GM19324 (cell line): Measurements from ENCODE around the gene PRRT4.

Experiments
- ATAC-seq: cut with Tn5 transposase; IDR thresholded peaks from one replicate; pipeline ENCODE4 v1.9.1; 2021; ENCODE audit warnings: mild to moderate bottlenecking, moderate library complexity; ENCODE audit not compliant: unreplicated experiment, low FRiP score

Gene PRRT4

DNA sequence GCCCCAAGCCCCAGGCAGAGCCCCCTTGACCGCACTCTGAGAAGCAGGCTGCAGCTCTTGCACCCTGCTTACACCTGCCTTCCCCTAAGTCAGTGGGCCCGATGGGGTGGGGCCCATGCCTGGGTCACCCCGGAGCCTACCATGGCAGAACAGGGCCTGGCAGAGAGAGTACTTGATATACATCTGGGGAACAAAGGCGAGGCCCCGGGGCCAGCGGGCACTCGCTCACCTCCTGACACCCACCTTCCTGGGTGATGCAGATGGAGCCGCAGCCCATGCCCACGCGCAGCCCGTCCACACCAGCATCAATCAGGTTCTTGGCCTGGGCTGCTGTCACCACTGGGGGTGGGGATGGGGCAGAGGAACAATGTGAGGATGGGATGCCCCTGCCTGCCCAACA is 34.9 kb upstream of the PRRT4 start:
- ATAC-seq, result no peak

DNA sequence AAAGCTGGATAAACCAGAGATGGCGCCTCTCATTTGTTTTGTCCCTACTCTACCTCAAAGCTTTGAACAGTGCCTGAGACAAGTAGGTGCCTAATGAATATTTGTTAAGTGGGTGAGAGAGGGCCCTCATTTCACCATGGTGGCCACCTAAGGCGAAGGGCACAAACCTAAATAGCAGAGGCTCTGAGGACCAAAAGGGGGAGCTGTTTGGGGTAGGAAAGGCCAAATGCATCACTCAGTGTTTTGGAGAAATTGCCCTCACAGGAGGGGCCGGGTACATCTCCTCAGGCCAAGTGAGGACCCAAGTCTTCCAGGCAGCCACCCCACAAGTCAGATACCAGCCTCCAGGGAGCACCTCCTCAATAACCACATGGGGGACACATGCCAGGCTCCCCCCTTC is 34.3 kb upstream of the PRRT4 start:
- no peak for ATAC-seq

DNA sequence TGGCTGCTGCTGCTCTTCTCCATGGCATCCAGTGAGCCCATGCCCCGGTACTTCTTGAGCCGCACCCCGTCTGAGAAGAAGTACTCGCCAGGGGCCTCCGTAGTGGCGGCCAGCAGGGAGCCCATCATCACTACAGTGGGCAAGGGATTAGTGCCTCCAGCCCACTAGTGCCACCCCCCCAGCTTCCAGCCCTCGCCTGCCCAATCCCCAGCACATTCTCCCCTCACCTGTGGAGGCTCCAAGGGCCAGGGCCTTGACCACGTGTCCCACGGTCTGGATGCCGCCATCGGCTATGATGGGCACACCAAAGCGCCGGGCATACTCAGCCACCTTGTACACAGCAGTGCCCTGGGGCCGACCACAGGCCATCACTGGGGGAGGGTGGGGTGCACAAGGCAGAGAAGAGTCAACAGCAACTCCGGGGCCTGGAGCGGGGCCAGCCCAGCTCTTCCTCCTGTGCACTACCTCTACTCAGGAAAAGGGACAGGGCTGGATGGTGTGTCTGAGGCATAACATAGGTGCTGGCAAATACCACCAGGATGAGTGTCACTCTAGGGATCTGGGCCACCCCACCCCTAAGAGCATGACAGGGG is 33.5 kb upstream of the PRRT4 start:
- no peak for ATAC-seq

DNA sequence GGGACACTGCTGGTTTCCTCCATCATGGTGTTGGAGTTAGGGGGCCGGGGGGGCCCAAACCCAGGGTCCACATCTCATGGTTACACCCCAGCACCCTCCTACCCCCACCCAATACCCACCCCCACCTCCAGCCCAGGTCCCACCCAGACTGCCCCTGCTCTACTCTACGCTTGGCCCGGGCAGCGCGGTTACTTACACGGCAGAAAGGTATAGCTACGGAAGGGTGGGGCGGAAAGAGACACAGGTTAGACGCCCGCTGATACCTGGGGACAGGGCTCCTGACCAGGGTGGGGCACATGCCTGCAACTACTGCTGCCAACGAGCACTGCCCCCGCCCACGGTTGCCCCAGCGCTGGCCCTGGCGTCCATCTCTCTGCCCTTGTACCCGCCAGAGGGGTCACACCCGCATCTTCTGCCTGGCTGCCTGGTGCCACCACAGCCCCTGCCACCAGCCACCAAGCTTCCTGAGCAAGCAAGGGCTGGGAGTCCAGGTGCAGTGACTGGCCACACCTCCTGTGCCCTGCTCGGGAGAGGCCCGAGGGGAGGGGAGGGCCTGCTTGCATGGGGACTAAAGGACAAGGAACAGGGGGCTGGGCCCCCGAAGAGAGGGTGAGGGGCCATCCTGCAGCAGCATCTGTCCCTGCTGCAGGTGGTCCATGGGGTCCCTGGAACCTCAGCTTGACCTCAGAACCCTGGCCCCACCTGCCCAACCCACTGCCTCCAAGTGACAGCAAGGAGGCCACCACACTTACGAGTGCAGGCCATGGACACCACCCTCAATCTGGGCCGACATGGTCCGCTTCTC is 32.2 kb upstream of the PRRT4 start:
- no peak for ATAC-seq

DNA sequence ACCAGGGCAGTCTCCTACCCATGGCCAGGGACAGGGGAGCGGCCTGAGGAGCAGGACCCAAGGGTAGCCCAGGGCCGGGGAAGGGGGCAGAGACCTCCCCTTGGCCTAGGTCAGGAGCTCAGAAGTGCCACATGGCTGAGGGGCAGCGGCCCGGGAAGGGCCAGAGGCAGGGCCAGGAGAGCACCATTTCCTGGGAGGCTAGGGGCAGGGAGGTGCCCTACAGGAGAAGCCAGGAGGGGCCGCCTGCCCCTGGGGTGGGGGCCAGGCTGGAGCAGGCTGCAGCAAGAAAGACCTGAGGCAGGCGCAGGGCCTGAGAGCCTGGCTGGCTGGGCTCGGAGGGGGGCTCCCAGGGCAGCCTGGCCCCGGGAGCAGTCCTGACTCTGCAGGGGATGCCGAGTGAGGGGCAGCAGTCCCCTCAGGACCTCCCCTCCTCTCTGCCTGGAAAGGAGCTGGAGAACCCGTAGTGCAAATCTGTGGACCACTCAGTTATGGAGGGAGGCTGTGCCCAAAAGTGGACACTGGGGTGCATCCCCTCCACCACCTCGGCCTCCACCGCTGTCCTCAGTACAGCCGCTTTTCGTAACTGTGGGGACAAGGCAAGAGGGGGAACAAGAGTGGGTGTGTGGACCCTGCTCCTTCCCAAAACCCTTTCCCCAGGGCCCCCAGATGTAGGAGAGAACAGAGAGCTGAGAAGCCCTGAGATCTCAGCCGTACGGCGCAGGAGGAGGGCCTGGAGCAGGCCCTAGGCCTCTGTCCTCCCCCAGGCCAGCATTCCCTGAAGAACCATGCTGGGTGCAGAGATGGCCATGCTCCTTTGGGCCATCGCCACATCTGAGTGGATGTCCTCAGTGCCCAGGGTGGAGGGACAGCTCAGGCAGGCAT is 31.2 kb upstream of the PRRT4 start:
- ATAC-seq, result no peak

DNA sequence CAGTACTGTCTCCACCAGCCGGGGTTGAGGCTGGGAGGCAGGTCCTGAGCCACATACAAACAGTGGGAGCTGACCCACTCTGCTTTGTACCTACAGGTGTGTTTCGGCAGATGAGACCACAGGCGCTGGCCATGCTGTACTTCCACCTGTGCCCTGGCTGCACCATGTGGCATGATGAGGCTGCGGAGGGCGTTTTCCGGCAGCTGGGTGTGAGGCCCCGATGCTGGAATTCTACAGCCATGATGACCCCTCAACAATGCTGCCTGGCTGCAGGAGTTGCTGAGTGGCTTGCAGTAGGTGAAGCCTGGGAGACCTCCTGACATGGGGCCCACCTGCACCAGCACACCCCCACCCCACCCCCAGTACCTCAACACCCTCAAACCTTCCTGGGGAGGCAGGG is 30.3 kb upstream of the PRRT4 start:
- ATAC-seq, result no peak

DNA sequence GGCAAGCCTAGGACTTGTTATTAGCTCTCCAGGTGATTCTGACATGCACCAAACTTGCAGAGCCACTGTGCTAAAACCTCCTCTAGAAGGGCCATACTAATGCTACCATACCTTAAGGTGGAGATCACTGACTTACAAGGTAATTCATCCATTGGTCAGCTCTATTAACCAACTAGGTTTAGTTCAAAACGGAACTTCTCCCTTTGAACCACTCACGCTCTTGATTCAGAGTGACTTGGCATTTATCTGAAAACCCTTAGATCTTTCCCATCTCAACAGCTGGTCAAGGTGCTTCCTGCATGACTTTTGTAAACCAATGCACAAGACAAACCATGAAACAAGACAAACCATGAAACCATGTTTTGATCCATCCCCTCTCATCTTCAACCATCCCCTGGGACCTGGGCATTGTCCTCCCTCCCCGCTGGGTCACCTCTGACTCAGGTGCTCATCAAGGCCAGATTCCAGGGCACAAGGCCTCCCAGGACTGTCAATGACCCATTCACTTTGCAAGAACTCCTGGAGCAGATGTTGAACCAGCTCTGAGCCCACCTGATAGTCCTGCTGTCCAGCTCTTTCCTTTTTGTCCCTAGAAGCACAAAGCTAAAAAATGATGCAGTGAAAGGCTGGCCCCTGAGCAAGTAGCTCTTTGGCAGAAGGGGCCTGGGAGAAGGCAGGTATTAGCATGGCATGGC is 29.5 kb upstream of the PRRT4 start:
- ATAC-seq, result no peak

DNA sequence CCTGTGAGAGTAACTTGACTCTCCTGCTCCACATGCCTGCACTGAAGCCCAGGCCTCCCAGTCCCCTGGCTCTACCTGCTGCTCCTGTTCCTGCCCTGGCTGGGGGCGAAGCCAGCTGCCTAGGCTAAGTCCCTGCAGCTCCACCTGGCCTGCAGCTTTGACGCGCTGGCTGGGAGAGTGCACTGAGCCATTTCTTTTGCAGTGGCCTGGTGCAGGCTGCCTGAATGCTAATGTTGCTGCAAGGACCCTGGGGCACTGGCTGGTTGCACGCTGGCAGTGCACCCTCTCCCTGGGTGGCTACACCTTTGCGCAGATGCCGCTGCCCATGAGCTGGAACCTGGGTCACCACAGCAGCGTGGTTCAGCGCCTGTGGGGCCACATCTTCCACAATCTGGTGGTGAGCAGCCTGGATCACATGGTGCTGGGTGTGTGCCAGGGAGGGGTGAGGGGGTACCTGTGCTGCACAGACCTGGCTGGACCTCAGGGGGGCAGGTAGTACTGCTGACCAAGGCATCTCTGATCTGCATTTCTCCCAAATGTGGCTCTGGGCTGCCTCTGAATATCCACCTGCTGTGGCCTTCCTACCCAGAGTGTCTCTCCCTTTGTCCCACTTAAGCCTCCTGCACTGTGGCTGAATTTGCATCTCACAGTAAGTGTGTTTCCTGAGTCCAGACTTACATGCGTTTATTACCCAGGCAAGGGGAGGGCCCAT is 28.3 kb upstream of the PRRT4 start:
- ATAC-seq, result no peak

DNA sequence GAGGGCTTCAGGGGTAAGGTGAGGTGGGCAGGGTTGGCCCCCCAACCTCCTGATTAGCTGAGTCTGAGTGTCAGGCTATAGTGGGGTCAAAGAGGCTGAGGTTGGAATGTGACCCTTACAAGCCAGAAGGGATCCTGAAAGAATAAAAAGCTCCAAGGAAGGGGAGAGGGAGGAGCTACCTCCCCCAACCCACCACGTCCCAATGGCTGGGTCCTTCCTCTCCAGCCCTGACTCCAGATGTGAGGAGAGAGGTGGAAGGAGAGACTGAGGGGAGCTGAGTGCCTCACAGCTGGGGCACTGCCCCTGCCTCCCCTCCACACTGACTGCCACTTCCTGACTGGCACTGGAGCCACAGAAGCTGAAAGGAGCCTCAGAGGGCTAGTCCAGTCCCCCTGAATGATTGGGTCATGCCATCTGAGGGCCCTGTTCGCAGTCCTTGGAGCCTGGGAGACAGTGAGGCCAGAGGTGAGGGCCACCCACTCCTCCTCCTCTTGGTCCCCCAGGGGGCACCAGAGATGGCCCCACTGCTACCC is 27.7 kb upstream of the PRRT4 start:
- ATAC-seq, result no peak

DNA sequence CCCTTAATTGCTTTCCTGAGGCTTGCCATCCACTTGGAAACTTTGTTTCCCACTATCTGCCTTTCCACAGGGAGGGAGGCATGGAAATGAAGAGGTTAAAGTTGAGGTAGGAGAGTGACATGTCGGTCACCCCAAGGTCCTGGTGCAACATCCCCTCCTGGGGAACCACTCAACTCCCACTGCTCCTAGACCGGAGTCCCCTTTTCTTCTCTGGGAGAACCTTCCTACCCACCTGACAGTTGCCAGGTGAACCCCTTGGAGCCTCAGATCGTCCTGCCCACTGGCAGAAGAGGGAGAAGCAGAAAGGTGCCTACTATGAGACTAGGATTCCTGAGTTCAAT is 26.6 kb upstream of the PRRT4 start:
- no peak for ATAC-seq

DNA sequence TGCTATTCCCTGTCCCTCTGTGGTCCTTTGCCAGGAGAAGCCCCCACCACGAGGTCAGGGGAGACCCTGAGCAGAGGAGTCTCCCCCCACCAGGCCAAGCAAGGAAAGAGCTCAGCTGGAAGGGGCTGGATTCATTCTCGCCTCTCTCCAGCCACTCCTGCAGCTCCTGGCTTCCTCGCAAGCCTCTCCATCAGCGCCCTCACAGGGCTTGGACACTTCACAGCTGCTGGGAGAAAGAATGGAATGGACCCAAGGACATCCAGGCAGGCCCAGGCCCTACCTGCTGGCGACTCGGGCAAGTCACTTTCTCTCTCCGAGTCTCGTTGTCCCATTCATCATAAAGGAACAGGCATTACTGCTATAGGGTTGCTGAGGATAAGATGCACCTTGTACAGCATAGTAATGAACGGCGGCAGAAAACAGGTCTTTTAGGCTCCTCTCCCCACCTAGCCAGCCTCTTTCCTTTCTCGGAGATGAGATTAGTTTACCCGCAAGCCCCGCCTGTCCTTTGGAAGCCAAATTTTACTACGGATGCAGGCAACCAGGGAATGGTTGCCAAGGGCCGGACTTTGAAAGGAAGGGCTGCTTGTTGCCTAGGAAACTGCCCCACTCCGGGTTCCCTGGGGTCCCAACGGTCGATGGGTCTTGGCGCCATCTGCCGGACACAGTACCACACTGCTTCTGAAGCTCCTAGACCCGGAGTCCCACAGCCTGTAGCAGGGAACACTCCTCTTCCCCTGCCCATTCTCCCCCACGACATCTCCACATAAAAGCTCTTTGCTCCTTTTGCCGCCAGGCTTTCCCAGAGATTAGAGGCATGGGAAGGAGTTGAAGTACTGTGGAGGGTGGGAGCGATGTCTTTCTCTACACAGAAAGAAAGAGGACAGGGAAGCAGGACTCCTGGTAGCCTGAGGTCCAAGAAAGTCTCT is 26.0 kb upstream of the PRRT4 start:
- no peak for ATAC-seq

DNA sequence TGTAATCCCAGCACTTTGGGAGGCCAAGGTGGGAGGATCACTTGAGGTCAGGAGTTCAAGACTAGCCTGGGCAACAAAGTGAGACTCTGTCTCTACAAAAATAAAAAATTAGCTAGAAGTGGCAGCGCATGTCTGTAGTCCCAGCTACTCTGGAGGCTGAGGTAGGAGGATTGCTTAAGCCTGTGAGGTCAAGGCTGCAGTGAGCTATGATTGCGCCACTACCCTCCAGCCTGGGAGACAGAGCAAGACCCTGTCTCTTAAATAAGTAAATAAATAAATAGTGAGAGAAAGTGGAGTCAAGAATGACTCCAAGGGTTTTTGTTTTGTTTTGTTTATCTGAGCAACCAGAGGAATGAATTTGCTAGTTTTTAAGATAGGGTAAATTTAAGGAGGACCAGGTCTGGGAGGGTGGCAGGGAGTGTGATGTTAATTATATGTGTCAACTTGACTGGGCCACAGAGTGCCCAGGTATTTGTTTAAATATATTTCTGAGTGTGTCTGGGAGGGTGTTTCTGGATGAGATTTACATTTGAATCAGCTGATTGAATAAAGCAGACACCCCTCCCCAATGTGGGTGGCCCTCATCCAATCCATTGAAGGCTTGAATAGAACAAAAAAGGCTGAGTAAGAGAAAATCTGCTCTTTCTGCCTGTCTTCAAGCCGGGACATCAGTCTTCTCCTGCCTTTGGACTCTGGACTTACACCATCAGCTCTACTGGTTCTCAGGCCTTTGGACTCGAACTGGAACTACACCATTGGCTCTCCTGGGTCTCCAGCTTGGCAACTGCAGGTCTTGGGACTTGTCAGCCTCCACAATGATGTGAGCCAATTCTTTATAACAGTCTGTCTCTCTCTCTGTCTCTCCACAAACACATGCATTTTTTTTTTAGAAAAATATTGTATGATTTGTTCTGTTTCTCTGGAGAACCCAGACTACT is 24.8 kb upstream of the PRRT4 start:
- no peak for ATAC-seq

DNA sequence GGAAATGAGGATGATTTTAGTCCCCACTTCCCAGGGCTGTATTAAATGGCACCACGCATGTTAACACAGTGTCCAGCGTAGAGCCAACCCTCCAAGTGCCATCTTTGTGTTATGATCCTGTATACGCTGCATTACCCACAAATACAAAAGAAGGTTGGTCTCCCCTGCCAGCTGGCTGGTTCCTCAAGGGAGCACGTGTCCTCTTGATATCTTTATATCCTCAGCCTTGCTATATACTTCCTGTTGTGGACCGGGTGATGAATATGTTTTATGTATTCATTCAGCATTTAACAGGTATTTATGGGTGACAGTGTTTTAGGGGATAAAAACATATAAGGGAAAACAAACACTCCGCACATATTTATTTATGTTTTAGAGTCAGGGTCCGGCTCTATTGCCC is 23.2 kb upstream of the PRRT4 start:
- ATAC-seq, result no peak

DNA sequence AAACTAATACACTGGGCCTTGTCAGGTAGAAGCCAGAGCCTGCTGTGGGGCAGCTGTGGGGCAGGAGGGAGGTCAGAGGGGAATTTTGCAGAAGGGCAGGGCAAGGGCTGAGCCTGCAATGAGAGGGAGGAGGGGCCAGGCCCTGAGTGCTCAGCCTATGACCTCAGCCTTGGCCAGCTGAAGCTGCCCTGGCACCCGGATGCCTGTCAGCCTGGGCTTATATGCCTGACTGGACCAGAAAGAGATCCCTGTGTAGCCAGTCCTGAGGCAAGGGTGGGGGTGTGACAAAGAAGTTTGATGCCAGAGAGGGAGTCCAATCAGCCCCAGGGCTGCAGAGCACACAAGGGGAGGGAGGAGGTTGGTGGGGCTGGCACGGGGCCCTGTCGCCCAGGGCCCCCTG is 22.3 kb upstream of the PRRT4 start:
- no peak for ATAC-seq

DNA sequence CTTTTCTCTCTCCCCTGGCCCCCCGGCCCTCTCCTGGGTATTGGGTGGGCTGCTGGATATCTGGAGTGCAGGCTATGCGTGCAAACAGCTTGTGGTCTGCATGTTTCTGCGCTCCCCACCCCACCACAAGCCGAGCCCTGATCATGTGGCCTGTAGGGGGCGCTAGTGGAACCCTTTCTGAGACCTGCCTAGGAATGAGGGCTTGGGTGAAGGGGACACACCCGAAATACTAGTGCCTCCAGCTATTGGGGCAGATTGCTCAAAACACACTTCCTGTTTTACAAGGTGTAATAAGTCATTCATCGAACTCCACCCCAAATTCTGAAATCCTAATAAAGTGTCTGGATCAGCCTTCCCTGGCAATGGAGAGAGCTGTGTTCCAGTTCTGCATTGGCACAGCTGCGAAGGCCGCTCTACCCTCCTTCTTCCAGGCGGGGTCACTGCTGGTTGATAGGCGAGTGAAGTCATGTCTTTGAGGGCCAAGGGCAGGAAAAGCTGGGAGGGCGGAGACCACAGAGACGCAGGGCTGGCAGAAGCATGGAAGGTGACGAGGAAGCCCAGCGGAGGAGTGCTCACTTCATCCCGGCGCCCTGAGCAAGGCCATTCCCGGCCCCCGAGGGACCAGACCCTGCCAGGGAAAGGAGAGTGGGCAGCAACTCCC is 19.8 kb upstream of the PRRT4 start:
- ATAC-seq, result no peak

DNA sequence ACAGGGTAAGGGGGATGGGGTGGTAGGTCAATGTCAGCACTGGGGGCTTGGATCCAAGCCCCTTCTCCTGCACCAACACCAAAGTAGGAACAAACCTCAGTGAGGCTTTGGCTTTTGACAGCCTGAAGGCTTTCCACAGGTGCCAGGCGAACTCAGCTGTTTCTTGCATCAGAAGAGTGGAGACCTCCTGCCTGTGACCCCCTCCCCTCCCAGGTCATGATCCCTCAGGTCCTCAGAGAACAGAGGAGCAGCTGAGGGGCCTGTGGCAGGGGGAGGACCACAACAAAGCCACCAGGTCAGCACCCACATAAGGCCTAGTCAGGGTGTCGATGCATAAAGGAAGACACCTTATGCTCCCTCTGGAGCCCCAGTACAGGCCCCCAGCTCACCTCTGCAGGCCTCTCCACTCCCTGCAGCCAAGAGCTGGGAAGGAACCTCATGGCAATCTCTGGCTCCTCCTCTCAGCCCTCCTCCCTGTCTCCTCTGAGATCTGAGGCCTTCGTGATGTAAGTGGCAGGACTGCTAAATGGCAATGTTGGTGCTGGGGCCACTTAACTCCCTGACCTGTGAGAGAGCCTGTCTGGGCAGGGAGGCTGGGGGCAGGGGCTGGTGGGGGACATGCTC is 19.1 kb upstream of the PRRT4 start:
- no peak for ATAC-seq

DNA sequence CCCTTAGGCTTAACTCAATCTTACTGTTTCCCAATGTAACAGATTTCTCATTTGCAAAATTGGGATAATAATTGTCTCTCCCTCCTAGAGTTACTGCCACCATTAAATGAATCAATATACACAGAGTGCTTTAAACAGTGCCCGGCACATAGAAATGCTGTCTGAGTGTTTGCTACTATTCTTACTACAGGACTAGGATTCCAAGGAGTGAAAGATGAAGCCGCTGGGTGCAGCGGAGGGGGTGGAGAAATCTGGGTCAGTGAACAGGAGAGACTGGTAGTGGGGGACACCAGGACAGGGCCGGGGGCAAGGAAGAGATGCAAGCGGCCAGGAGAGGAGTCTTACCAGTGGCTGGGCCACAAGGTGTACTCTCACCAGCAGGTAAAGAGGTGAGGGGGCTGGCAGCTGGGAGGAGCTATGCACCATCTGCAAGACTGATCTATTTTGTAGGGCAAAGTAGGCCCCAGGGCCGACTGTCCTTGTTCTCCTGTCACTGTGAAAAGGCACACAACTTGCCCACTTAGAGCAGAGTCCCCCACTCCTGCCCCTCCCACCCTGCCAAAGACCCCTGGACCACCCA is 18.5 kb upstream of the PRRT4 start:
- no peak for ATAC-seq
